ENCODE data around the gene SPOCD1. TPM values are rescaled to one million over a fixed set of nuclear protein-coding genes. Genes with fewer than 3 reads are reported as not detected.

The SPOCD1 gene
- total RNA-seq, 1 donor from 2014 or later: not detected

- intact Hi-C loops (cut with micrococcal nuclease): no loop called here
- DNase-seq: no peak
- no peak for ATAC-seq
Observed at GRCh38 chr1:31792116-31792515, 23.7 kb downstream of the SPOCD1 start.

- no peak for ATAC-seq
- no peak for DNase-seq
- intact Hi-C loops (cut with micrococcal nuclease): no loop called here
Observed at GRCh38 chr1:31791131-31791858, 24.5 kb downstream of the SPOCD1 start.

DNA sequence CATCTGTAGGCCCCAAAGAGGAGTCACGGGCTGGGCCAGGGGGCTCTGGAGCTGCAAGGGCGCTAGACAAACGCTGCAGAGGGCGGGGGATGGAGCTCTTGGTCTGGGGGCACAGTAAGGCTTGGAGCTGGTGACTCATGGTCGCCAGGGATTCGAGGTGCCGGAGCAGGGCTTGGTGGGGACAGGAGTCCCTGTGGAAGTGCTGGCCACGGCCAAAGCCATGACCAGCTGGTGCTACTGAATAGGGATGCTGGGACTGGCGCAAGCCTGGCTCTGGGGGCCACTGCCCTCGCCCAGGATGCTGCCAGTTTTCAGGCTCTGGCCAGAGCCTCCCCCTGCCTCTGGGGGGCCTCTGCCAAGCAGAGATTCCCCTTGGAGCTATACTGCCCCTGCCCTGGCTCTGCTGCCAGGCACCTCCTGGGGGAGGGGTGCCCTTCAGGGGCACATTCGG is 25.2 kb downstream of the SPOCD1 start:
- no peak for ATAC-seq
- intact Hi-C loops (cut with micrococcal nuclease): no loop called here
- no peak for DNase-seq

DNA sequence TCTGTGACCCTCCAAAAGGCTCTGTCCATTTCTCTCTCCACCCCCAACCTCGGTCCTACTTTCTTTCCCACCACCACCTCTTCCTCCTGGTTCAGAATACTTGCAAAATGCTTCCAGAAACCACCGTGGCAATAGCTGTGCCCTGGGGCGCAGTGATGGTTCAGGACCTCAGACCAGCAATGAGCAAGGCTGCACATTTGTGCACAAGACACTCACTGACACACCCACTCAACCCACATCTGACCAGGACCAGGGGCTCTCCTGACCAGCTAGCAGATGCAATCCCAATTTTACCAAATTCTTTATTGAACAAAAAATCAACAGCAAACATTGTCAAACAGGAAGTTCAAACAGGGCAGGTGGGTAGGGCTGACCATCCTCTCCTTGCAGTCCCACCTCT is 25.7 kb downstream of the SPOCD1 start:
- DNase-seq: no peak
- intact Hi-C loops (cut with micrococcal nuclease): no loop called here
- no peak for ATAC-seq

GRCh38 chr1:31789259-31790065 is 26.4 kb downstream of the SPOCD1 start:
- ATAC-seq: peak; percentile 94
- peak; percentile 97 for DNase-seq
- intact Hi-C loops (cut with micrococcal nuclease): loop anchor here (10.0 kb wide), 1 partner anchor 125 kb away; no protein-coding TSS in a partner anchor

DNA sequence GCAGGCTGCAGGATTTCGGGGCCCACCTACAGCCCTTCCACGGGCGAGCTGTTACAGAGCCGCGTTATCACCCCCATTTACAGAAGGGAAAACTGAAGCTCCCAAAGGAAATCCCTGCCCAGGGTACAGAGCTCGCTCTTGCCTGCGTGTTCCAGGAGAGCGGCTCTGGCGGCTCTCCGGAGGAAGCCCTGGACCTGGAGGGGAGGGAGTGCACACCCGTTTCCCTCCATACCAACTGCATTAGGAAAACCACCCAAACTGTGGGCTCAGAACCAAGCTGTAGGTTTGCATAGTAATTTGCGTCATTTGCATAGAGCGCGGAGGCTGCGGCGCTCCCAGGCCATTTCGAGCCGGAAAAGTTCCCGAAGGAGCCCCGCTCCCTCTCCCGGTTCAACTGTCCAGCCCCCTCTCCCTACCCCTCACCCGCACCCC is 27.0 kb downstream of the SPOCD1 start:
- peak; percentile 48 for DNase-seq
- ATAC-seq: peak; percentile 46
- intact Hi-C loops (cut with micrococcal nuclease): loop anchor here (10.0 kb wide), 1 partner anchor 124 kb away; no protein-coding TSS in a partner anchor

GRCh38 chr1:31788138-31788824 is 27.5 kb downstream of the SPOCD1 start:
- peak; percentile 92 for ATAC-seq
- intact Hi-C loops (cut with micrococcal nuclease): loop anchor here (10.0 kb wide), 1 partner anchor 123 kb away; no protein-coding TSS in a partner anchor

DNA sequence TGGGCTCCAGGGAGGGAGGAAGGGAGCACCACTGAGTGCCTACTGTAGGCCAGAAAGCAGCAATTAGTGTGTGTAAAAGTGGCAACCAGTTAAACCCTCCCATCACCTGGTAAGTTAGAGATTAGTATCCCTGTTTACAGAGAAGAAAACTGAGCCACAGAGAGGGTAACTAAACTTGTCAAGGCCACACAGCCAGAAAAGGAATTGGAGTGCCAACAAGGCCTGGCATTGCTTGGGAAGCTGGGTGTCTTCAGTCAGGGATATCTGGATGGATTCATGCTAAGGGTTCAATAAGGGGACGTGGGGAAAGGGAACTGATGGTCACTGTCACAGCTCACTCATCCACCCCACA is 28.1 kb downstream of the SPOCD1 start:
- DNase-seq: no peak
- intact Hi-C loops (cut with micrococcal nuclease): loop anchor here (10.0 kb wide), 1 partner anchor 123 kb away; no protein-coding TSS in a partner anchor
- no peak for ATAC-seq

More at GRCh38 chr1:31788138-31788824, 27.5 kb downstream of the SPOCD1 start:
- peak; percentile 95 for DNase-seq

- no peak for DNase-seq
- intact Hi-C loops (cut with micrococcal nuclease): loop anchor here (10.0 kb wide), 1 partner anchor 122 kb away; no protein-coding TSS in a partner anchor
- no peak for ATAC-seq
Observed at GRCh38 chr1:31787261-31787660, 28.6 kb downstream of the SPOCD1 start.

GRCh38 chr1:31786366-31787060 is 29.3 kb downstream of the SPOCD1 start:
- intact Hi-C loops (cut with micrococcal nuclease): loop anchor here (10.0 kb wide), 1 partner anchor 122 kb away; no protein-coding TSS in a partner anchor
- no peak for DNase-seq
- ATAC-seq: no peak

DNA sequence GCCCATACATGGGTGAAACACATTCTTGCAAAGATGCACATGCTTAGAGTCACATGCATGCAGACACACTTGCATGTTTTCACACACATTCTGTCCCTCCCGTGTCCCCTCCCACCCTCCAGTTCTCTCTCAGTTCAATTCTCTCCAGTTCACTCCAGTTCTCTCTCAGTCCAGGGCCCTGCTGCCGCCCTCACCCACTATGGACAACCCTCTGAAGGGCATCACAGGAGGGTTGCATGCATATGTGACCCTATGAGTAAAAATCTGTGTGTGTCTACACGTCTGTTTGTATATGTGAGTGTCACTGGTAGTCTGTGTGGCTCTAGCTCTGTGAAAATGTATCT is 29.9 kb downstream of the SPOCD1 start:
- ATAC-seq (no peak), DNase-seq (no peak)
- intact Hi-C loops (cut with micrococcal nuclease): loop anchor here (10.0 kb wide), 1 partner anchor 121 kb away; no protein-coding TSS in a partner anchor

- no peak for ATAC-seq
- DNase-seq: no peak
- intact Hi-C loops (cut with micrococcal nuclease): loop anchor here (10.0 kb wide), 1 partner anchor 120 kb away; no protein-coding TSS in a partner anchor
Observed at GRCh38 chr1:31785020-31785946, 30.5 kb downstream of the SPOCD1 start.

DNA sequence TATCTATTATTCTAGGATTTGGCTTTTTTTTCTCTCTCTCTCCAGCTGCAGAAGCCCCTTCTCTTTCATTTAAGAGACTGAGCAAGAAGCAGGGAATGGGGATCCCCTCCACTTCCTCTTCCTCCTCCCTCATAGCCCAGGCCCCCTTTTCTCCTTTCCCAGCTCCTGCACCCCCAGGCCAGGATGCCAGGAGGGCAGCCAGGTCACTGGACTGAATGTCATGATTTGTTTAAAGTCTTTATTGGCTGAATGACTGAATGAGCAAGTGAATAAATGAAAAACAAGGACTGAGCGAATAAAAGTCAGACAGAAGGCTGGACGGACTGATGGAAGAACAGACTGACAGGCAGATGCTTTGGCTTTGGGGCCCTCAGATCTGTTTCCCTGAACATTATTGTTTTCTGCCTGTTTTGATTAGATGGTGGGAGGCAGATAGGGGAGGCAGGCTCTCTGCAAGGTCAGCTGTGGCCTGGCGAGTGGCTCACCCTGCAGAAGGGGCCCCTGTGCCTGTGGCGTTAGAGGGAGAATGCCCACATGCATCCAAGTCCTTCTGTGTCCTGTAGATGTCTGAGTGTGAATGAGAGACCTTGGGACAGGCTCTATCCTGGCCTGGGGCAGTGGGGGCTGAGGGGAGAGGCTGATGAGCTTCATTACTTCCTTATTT is 31.3 kb downstream of the SPOCD1 start:
- no peak for DNase-seq
- ATAC-seq: no peak
- intact Hi-C loops (cut with micrococcal nuclease): loop anchor here (10.0 kb wide), 1 partner anchor 120 kb away; no protein-coding TSS in a partner anchor

DNA sequence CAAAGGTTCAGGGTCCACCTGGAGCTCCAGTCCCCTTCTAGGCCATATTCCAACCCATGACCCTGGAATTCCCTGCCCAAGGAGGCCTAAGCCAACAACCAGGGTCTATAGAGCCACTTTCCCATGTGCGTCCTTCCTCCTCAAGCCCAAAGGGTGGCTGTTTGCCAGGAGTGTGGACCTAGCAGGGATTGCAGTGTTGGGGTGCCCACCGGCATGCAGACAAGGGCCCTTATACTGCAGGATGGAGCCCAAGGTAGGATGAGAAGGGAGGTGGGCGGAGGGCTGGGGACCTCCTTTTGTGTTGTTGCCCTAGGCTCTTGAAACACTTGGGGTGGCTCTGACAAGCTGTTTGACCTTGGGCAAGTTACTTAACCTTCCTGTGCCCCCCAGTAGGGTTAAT is 32.0 kb downstream of the SPOCD1 start:
- no peak for DNase-seq
- ATAC-seq: no peak
- intact Hi-C loops (cut with micrococcal nuclease): loop anchor here (10.0 kb wide), 1 partner anchor 119 kb away; no protein-coding TSS in a partner anchor

DNA sequence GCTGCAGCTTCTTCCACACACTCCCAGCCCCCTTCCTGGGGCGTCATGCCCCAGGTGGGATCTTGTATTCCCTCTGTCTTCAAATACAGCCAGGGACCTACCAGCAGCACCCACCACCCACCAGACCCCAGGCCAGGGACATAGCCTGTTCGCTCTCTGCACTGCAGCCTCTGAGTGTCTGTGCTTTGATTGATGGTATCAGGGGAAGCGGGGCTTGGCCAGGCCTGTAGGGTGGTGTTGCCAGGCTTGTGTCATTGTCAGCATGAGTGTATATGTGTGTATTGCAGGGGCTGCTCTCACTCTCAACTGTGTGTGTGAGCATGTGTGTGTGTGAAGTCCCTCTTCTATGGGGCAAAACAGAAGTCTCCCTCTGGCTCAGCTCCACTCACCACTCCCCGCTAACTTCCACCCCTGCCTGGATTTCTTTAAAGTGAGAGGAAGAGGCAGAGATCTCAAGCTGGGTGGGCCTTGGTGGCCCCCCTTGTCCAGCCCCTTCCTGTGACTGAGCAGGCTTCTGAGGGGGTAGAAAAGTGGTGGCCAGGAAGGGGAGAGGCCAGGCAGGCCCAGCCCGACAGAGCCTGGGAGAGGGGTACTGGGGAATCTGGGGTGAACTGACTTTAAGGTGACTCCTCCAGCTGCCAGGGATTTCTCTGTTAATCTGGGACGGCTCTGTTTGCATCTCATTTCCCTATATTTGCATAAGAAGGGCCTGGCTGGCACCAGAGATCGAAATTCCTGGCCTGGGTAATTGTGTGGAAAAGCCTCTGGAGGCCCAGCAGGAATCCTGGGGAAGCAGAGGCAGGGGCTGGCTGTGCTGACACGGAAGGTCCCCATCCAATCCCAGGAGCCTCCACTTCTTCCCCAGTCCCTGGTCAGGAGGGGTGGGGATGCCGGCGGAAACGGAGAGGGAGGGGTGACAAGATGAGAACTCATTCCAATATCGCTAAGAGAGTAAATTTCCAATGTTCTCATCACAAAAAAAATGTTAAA is 33.1 kb downstream of the SPOCD1 start:
- intact Hi-C loops (cut with micrococcal nuclease): loop anchor here (10.0 kb wide), 1 partner anchor 118 kb away; no protein-coding TSS in a partner anchor
- no peak for ATAC-seq
- DNase-seq: no peak

All from left ventricle myocardium superior (tissue), 1 donor.